Large intestine (tissue), 3 donors: Measurements from ENCODE around the gene LUC7L2. TPM values are rescaled to one million over a fixed set of nuclear protein-coding genes. Genes with fewer than 3 reads are reported as not detected.

Source experiments
- DNase-seq, 2 donors: peaks; one replicate each; pipeline versions ENCODE4 v3.0.0 to v3.0.0-alpha.2; 2013
- H3K27ac ChIP-seq: one replicate; pipeline ENCODE4 v1.5.1; 2013; ENCODE audit warnings: low read length
- H3K27me3 ChIP-seq: 2 replicates; pipeline ENCODE4 v1.6.1; 2013; ENCODE audit warnings: low read length; ENCODE audit not compliant: control insufficient read depth, insufficient read depth
- H3K36me3 ChIP-seq: 2 replicates; pipeline ENCODE4 v1.6.1; 2013; ENCODE audit warnings: low read length; ENCODE audit not compliant: control insufficient read depth, insufficient read depth
- H3K4me1 ChIP-seq: one replicate; pipeline ENCODE4 v1.6.1; 2013; ENCODE audit warnings: low read length; ENCODE audit not compliant: control insufficient read depth, insufficient read depth
- H3K4me3 ChIP-seq: one replicate; pipeline ENCODE4 v1.5.1; 2013; ENCODE audit warnings: low read length
- H3K9me3 ChIP-seq: one replicate; pipeline ENCODE4 v1.6.1; 2013; ENCODE audit warnings: mild to moderate bottlenecking, low read depth, low read length, moderate library complexity; ENCODE audit not compliant: control insufficient read depth
- WGBS: methylation state at CpG from one replicate; pipeline ENCODE4 v1.1.5; 2013; ENCODE audit warnings: low lambda C conversion rate; ENCODE audit not compliant: insufficient coverage; 5-methylcytosine and 5-hydroxymethylcytosine counted together
- polyA plus RNA-seq: library from polyadenylated mRNA; unstranded; fragments of 120-200 nt; gene quantifications from one replicate; pipeline ENCODE4 v1.2.1, GENCODE V29; 2013

Gene LUC7L2
- polyA plus RNA-seq, 1 donor, result 101 TPM

DNA sequence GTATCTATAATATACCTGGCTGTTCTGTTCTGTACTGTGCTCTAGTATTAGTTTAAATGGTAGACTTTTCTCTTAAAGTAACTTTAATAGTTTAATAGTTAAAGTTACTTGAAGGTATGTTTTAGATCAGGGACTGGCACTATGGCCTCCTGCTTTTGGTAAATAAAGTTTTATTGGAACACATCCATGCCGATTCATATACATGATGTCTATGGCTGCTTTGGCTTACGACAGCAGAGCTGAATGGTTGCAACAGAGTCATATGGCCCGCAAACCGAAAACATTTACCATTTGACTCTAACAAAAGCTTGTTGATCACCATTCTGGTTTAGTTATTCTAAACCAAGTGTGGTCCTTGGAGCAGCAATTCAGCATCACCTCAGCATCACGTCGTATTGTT lies 6.7 kb downstream of the LUC7L2 start:
- WGBS, result no CpG with 5 or more reads among the region's 6 CpGs
- Histone ChIP-seq H3K4me3 (no peak overlapping the region), H3K9me3 (no peaks in the 10 kb centered on the region), H3K27me3 (no peaks in the 10 kb centered on the region), H3K4me1 (peaks cover 4% of the 10 kb centered on the region), H3K27ac (no peak overlapping the region), H3K36me3 (peaks cover 27% of the 10 kb centered on the region)
- DNase-seq, result no peak

GRCh38 chr7:139367438-139368155 lies 7.9 kb downstream of the LUC7L2 start:
- WGBS, result 80% methylated on average over 2 of the region's 6 CpGs

DNA sequence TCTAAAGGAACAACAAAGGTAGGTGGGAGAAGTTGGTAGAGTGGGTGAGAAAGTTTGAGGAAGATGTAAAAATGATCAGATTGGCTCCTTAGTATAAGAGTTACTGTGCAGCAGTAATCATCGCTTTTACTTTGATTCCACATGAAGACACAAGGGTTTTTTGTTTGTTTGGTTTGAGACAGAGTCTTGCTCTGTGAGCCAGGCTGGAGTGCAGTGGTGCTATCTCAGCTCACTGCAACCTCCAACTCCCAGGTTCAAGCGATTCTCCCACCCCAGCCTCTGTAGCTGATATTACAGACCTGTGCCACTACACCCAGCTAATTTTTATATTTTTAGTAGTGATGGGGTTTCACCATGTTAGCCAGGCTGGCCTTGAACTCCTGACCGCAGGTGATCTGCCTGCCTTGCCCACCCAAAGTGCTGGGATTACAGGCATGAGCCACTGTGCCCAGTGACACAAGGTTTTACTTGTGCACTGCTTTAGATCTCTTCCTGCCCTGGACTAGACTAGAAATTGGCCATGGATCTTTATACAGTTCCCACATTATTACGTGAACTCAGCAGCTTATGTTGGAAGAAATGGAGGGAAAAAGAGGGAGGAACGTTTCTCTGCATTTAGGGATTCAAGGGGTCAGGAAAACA lies 10.7 kb downstream of the LUC7L2 start:
- WGBS, result no CpG with 5 or more reads among the region's 5 CpGs
- no peak for DNase-seq
- no peaks in the 10 kb centered on the region for H3K27me3 ChIP-seq
- peaks cover 21% of the 10 kb centered on the region for H3K36me3 ChIP-seq
- no peaks in the 10 kb centered on the region for H3K9me3 ChIP-seq
- H3K4me3 ChIP-seq, result no peak overlapping the region
- H3K4me1 ChIP-seq, result no peaks in the 10 kb centered on the region
- no peak overlapping the region for H3K27ac ChIP-seq

More at GRCh38 chr7:139367438-139368155, 7.9 kb downstream of the LUC7L2 start:
- H3K27ac ChIP-seq, result no peak overlapping the region
- DNase-seq, result no peak
- no peak overlapping the region for H3K4me3 ChIP-seq
- H3K27me3 ChIP-seq, result no peaks in the 10 kb centered on the region
- H3K9me3 ChIP-seq, result no peaks in the 10 kb centered on the region
- no peaks in the 10 kb centered on the region for H3K4me1 ChIP-seq
- H3K36me3 ChIP-seq, result peaks cover 24% of the 10 kb centered on the region

- WGBS, result no CpG with 5 or more reads among the region's 1 CpG
- H3K9me3 ChIP-seq, result no peaks in the 10 kb centered on the region
- H3K4me3 ChIP-seq, result no peak overlapping the region
- no peaks in the 10 kb centered on the region for H3K4me1 ChIP-seq
- H3K36me3 ChIP-seq, result peaks cover 24% of the 10 kb centered on the region
- DNase-seq, result no peak
- no peaks in the 10 kb centered on the region for H3K27me3 ChIP-seq
- no peak overlapping the region for H3K27ac ChIP-seq
Observed at GRCh38 chr7:139370943-139371313, 11.2 kb downstream of the LUC7L2 start.

GRCh38 chr7:139374246-139374645 lies 14.6 kb downstream of the LUC7L2 start:
- 93% methylated on average over 5 of the region's 6 CpGs for WGBS

GRCh38 chr7:139382439-139382838 lies 22.7 kb downstream of the LUC7L2 start:
- DNase-seq, result no peak
- no peak overlapping the region for H3K4me3 ChIP-seq
- no peaks in the 10 kb centered on the region for H3K9me3 ChIP-seq
- H3K27me3 ChIP-seq, result no peaks in the 10 kb centered on the region
- WGBS, result 100% methylated on average over 2 of the region's 6 CpGs
- no peak overlapping the region for H3K27ac ChIP-seq
- H3K36me3 ChIP-seq, result peaks cover 56% of the 10 kb centered on the region
- H3K4me1 ChIP-seq, result no peaks in the 10 kb centered on the region

More at GRCh38 chr7:139374246-139374645, 14.6 kb downstream of the LUC7L2 start:
- no peaks in the 10 kb centered on the region for H3K4me1 ChIP-seq
- H3K36me3 ChIP-seq, result peaks cover 38% of the 10 kb centered on the region
- DNase-seq, result no peak
- no peaks in the 10 kb centered on the region for H3K27me3 ChIP-seq
- H3K27ac ChIP-seq, result no peak overlapping the region
- no peak overlapping the region for H3K4me3 ChIP-seq
- no peaks in the 10 kb centered on the region for H3K9me3 ChIP-seq

GRCh38 chr7:139384611-139385010 lies 24.9 kb downstream of the LUC7L2 start:
- H3K4me3 ChIP-seq, result no peak overlapping the region
- H3K27ac ChIP-seq, result no peak overlapping the region
- H3K9me3 ChIP-seq, result no peaks in the 10 kb centered on the region
- H3K27me3 ChIP-seq, result no peaks in the 10 kb centered on the region
- peaks cover 51% of the 10 kb centered on the region for H3K36me3 ChIP-seq
- WGBS, result 100% methylated on average over 2 of the region's 3 CpGs
- no peak for DNase-seq
- no peaks in the 10 kb centered on the region for H3K4me1 ChIP-seq

- WGBS, result 100% methylated on average over 3 of the region's 5 CpGs
- H3K4me1 ChIP-seq, result no peaks in the 10 kb centered on the region
- H3K27me3 ChIP-seq, result no peaks in the 10 kb centered on the region
- no peak overlapping the region for H3K4me3 ChIP-seq
- no peak for DNase-seq
- no peaks in the 10 kb centered on the region for H3K9me3 ChIP-seq
- H3K27ac ChIP-seq, result no peak overlapping the region
- peaks cover 42% of the 10 kb centered on the region for H3K36me3 ChIP-seq
Observed at GRCh38 chr7:139387594-139387993, 27.9 kb downstream of the LUC7L2 start.

- Histone ChIP-seq H3K9me3 (no peaks in the 10 kb centered on the region), H3K27me3 (no peaks in the 10 kb centered on the region), H3K4me1 (no peaks in the 10 kb centered on the region), H3K36me3 (peaks cover 47% of the 10 kb centered on the region), H3K4me3 (no peak overlapping the region), H3K27ac (no peak overlapping the region)
- WGBS, result 100% methylated on average over 3 of the region's 3 CpGs
- no peak for DNase-seq
Observed at GRCh38 chr7:139389091-139389490, 29.4 kb downstream of the LUC7L2 start.

DNA sequence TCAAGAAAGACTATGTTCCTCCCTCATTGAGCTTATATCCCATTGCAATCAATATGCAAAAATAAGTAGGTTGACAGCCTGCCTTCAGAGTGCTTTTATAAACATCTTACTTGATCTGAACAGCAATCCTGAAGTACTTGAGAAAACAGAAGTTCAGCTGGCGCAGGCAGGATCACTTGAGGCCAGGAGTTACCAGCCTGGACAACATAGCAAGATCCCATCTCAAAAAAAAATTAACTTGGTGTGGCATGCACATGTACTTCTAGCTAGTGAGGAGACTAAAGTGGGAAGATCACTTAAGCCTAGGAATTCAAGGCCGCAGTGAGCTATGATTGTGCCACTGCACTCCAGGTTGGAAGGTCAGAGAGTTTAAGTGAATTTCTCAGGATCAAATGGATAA lies 30.1 kb downstream of the LUC7L2 start:
- H3K36me3 ChIP-seq, result peaks cover 49% of the 10 kb centered on the region
- no CpG with 5 or more reads among the region's 2 CpGs for WGBS
- DNase-seq, result no peak

More for the DNA sequence above, 30.1 kb downstream of the LUC7L2 start:
- H3K27me3 ChIP-seq, result no peaks in the 10 kb centered on the region
- no peak overlapping the region for H3K27ac ChIP-seq
- H3K4me1 ChIP-seq, result no peaks in the 10 kb centered on the region
- H3K4me3 ChIP-seq, result no peak overlapping the region
- H3K9me3 ChIP-seq, result no peaks in the 10 kb centered on the region
